Chondrocyte (in vitro differentiated cells): ENCODE measurements around the gene RFX3. TPM values are rescaled to one million over a fixed set of nuclear protein-coding genes. Genes with fewer than 3 reads are reported as not detected.

Experiments used
- DNase-seq: peaks from one replicate; pipeline ENCODE4 v3.0.0; 2021; ENCODE audit warnings: mixed read lengths, low spot score
- H3K27ac Mint-ChIP-seq: one replicate; pipeline ENCODE4 v1.8.0; 2021; ENCODE audit warnings: mild to moderate bottlenecking, moderate library complexity, mixed read lengths; ENCODE audit not compliant: unreplicated experiment
- H3K27me3 Mint-ChIP-seq: 2 replicates; pipeline ENCODE4 v1.8.0; 2021; ENCODE audit warnings: low read depth, mixed read lengths
- H3K36me3 Mint-ChIP-seq: 2 replicates; pipeline ENCODE4 v1.8.0; 2021; ENCODE audit warnings: low read depth, mixed read lengths
- H3K4me1 Mint-ChIP-seq: 2 replicates; pipeline ENCODE4 v1.8.0; 2021; ENCODE audit warnings: low read depth, mild to moderate bottlenecking, mixed read lengths
- H3K4me3 Mint-ChIP-seq: one replicate; pipeline ENCODE4 v1.8.0; 2021; ENCODE audit warnings: mild to moderate bottlenecking, moderate library complexity, mixed read lengths; ENCODE audit not compliant: unreplicated experiment
- H3K9me3 Mint-ChIP-seq: 2 replicates; pipeline ENCODE4 v1.8.0; 2021; ENCODE audit warnings: low read depth, mixed read lengths
- total RNA-seq: library from RNA; stranded (reverse); gene quantifications from 3 replicates; pipeline ENCODE4 v1.2.1, GENCODE V29; 2021
- TF ChIP-seq, protein P1 (sequence below): fragments of 200-600 bp; sonication (generic); IDR thresholded peaks from 2 replicates; pipeline ENCODE4 v1.5.0; 2021; ENCODE audit warnings: antibody characterized with exemption, mild to moderate bottlenecking, moderate library complexity

The RFX3 gene
- total RNA-seq, 1 donor from 2014 or later, result 4.1 TPM

DNA sequence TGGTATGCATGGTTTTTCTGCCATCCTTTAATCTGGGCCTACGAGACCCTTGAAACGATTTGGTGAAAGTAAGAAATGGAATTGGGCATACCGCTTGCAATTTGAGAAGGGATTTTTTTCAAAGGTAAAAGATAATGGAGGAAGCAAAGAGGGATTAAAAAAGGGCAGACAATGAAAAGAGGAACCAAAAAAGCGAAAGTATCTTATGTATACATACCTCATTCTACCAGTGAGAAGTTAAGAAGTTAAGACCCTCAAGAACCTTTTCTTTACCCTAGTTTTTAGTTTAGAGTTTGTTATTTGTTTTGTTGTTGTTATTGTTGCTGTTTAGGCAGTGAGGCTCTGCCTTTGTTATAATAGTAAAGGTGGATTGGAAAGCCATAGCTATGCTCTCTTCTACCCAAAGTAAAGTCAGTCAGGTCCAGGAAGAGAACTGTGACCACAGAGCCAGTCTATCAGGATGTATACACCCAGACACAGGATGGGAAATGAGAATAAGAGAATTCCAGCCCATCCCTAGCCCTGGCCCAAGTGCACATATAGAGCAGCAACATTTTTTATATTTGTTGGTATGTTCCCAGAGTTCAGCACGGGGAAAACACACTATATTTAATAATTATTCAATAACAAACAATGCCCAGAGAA, 166.6 kb downstream of the RFX3 start:
- DNase-seq, result no peak
- Mint-ChIP-seq H3K27ac (no peak overlapping the region), H3K4me3 (no peak overlapping the region), H3K36me3 (no peaks in the 10 kb centered on the region), H3K9me3 (peaks cover 4% of the 10 kb centered on the region), H3K4me1 (no peaks in the 10 kb centered on the region), H3K27me3 (no peaks in the 10 kb centered on the region)
- TF ChIP-seq, protein P1, sequence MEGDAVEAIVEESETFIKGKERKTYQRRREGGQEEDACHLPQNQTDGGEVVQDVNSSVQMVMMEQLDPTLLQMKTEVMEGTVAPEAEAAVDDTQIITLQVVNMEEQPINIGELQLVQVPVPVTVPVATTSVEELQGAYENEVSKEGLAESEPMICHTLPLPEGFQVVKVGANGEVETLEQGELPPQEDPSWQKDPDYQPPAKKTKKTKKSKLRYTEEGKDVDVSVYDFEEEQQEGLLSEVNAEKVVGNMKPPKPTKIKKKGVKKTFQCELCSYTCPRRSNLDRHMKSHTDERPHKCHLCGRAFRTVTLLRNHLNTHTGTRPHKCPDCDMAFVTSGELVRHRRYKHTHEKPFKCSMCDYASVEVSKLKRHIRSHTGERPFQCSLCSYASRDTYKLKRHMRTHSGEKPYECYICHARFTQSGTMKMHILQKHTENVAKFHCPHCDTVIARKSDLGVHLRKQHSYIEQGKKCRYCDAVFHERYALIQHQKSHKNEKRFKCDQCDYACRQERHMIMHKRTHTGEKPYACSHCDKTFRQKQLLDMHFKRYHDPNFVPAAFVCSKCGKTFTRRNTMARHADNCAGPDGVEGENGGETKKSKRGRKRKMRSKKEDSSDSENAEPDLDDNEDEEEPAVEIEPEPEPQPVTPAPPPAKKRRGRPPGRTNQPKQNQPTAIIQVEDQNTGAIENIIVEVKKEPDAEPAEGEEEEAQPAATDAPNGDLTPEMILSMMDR, result no peak

DNA sequence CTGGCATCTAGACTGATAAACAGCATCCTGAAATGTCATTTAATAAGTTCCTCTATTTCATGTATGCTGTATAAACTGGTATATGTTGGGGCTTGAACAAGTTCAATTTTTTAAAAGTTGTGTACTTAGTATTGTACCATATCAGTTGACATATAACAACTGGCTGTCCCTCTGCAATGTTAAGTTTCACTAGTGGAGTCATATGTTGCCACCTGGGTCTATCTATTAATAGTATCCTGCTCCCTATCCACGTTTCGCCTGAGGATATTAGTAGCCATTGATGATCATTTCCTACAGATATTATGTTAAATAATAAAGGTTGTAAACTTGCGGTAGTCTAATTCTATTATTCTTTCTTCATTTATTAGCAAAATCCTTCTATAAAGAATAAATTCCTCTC, 177.6 kb downstream of the RFX3 start:
- Mint-ChIP-seq H3K4me1 (peaks cover 3% of the 10 kb centered on the region), H3K27me3 (no peaks in the 10 kb centered on the region), H3K4me3 (no peak overlapping the region), H3K9me3 (peaks cover 11% of the 10 kb centered on the region), H3K27ac (no peak overlapping the region), H3K36me3 (peaks cover 2% of the 10 kb centered on the region)
- TF ChIP-seq, protein P1, result no peak
- DNase-seq, result no peak

DNA sequence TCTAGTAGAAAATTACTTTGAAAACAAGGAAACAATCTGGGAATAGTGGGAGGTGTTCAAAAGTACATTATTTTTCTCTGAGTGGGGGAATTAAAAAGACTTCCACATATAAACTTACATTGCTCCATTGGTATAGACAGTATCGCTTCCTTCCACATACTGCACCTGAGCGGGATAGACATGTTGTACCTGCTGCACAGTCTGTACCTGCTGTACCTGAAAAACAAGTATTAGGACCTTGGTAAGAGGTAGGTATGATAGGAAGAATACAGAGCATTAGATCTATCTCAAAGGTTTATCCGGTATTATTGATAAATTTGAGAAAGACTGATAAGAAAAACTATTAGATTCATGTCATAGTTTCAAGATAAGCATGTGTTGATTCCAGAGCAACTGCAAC, 179.3 kb downstream of the RFX3 start:
- Mint-ChIP-seq H3K27ac (no peak overlapping the region), H3K27me3 (no peaks in the 10 kb centered on the region), H3K4me1 (peaks cover 3% of the 10 kb centered on the region), H3K36me3 (peaks cover 2% of the 10 kb centered on the region), H3K9me3 (peaks cover 7% of the 10 kb centered on the region), H3K4me3 (no peak overlapping the region)
- no peak for DNase-seq
- TF ChIP-seq, protein P1, result no peak

DNA sequence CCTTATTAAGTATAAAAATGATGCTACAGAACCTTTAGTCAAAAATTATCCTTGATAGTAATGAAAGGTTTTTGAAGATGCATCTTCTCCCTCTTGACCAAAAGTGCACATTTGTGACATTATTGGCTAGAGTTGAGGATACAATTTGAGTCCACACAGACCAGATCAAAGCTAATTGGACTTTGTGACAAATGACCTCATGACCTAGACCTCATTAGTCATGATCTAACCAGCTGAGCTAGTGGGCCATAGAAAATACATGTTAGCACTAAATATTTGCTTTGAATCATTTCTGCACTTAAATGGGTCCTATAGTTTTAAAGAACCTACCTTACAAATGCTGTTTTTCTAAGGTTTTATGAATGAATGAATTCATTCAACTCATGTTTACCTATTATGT, 182.1 kb downstream of the RFX3 start:
- Mint-ChIP-seq H3K4me3 (no peak overlapping the region), H3K4me1 (peaks cover 3% of the 10 kb centered on the region), H3K36me3 (peaks cover 2% of the 10 kb centered on the region), H3K27me3 (no peaks in the 10 kb centered on the region), H3K9me3 (no peaks in the 10 kb centered on the region), H3K27ac (no peak overlapping the region)
- TF ChIP-seq, protein P1, result no peak
- no peak for DNase-seq

DNA sequence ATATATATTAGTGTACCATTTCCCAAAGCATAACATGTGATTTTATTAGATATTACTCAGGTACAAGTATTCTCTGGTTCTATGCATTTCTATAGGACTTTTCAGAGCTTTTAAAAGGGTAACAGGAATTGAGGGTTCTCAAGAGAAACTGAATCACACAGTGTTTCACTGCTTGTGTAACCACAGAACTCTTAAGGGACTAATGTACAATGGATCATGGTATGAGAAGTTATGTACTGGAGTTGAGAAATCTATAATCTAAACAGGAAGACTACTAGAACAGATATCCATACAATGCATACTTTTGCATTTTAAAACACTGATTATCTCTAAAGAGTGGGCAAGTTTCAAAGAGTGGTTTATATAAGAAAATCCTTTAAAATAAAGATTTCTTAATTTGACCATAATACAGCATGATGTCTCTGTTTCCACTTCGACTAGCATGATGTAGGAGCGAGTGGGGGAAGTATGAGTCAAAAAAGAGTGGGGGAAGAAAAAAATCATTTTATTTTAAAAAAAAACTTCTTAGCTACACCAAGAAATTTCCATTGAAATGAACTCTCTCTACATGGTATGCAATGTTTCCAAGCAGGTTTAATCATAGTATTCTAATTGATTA, 183.5 kb downstream of the RFX3 start:
- DNase-seq, result no peak
- Mint-ChIP-seq H3K27me3 (no peaks in the 10 kb centered on the region), H3K27ac (no peak overlapping the region), H3K4me3 (no peak overlapping the region), H3K9me3 (no peaks in the 10 kb centered on the region), H3K4me1 (peaks cover 9% of the 10 kb centered on the region), H3K36me3 (peaks cover 2% of the 10 kb centered on the region)
- TF ChIP-seq, protein P1, result no peak
